ENCODE measurements around the gene PPP4R1.

PPP4R1 gene

GRCh38 chr18:9596226-9596625 is 18.1 kb downstream of the PPP4R1 start:
- no peak for FAIRE-seq

GRCh38 chr18:9594823-9595596 is 19.3 kb downstream of the PPP4R1 start:
- no peak for DNase-seq (ENCODE audit: insufficient read length, low spot score)
- peak; percentile 83 for FAIRE-seq

More at GRCh38 chr18:9596226-9596625, 18.1 kb downstream of the PPP4R1 start:
- DNase-seq (ENCODE audit: insufficient read length, low spot score) = no peak

- no peak for DNase-seq (ENCODE audit: insufficient read length, low spot score)
- no peak for FAIRE-seq
These were observed 26.4 kb downstream of the PPP4R1 start for GRCh38 chr18:9587924-9588323.

- no peak for DNase-seq (ENCODE audit: insufficient read length, low spot score)
- no peak for FAIRE-seq
These were observed 27.5 kb downstream of the PPP4R1 start for GRCh38 chr18:9586814-9587213.

GRCh38 chr18:9581667-9582066 is 32.7 kb downstream of the PPP4R1 start:
- FAIRE-seq = no peak
- no peak for DNase-seq (ENCODE audit: insufficient read length, low spot score)

- no peak for FAIRE-seq
- no peak for DNase-seq (ENCODE audit: insufficient read length, low spot score)
These were observed 36.1 kb downstream of the PPP4R1 start for GRCh38 chr18:9578306-9578705.

GRCh38 chr18:9577361-9577760 is 37.0 kb downstream of the PPP4R1 start:
- DNase-seq (ENCODE audit: insufficient read length, low spot score) = no peak
- FAIRE-seq = no peak

GRCh38 chr18:9575558-9575957 is 38.8 kb downstream of the PPP4R1 start:
- no peak for DNase-seq (ENCODE audit: insufficient read length, low spot score)

GRCh38 chr18:9574473-9575115 is 39.8 kb downstream of the PPP4R1 start:
- no peak for DNase-seq (ENCODE audit: insufficient read length, low spot score)
- FAIRE-seq = no peak

More at GRCh38 chr18:9575558-9575957, 38.8 kb downstream of the PPP4R1 start:
- no peak for FAIRE-seq

- FAIRE-seq (no peak), DNase-seq (ENCODE audit: insufficient read length, low spot score) (no peak)
These were observed 42.8 kb downstream of the PPP4R1 start for GRCh38 chr18:9571546-9571945.

- FAIRE-seq = no peak
- no peak for DNase-seq (ENCODE audit: insufficient read length, low spot score)
These were observed 44.1 kb downstream of the PPP4R1 start for GRCh38 chr18:9570255-9570654.

GRCh38 chr18:9569178-9569577 is 45.2 kb downstream of the PPP4R1 start:
- DNase-seq (ENCODE audit: insufficient read length, low spot score) = no peak
- FAIRE-seq = no peak

- no peak for FAIRE-seq
- no peak for DNase-seq (ENCODE audit: insufficient read length, low spot score)
These were observed 46.2 kb downstream of the PPP4R1 start for GRCh38 chr18:9568186-9568585.

- FAIRE-seq = no peak
- DNase-seq (ENCODE audit: insufficient read length, low spot score) = no peak
These were observed 49.0 kb downstream of the PPP4R1 start for GRCh38 chr18:9565407-9565806.

- FAIRE-seq = no peak
- DNase-seq (ENCODE audit: insufficient read length, low spot score) = no peak
These were observed 51.0 kb downstream of the PPP4R1 start for GRCh38 chr18:9563331-9563730.

GRCh38 chr18:9562584-9562983 is 51.8 kb downstream of the PPP4R1 start:
- no peak for FAIRE-seq
- no peak for DNase-seq (ENCODE audit: insufficient read length, low spot score)

- FAIRE-seq (no peak), DNase-seq (ENCODE audit: insufficient read length, low spot score) (no peak)
These were observed 52.6 kb downstream of the PPP4R1 start for GRCh38 chr18:9561759-9562158.

GRCh38 chr18:9559253-9559652 is 55.1 kb downstream of the PPP4R1 start:
- DNase-seq (ENCODE audit: insufficient read length, low spot score) (no peak), FAIRE-seq (no peak)

- no peak for FAIRE-seq
- no peak for DNase-seq (ENCODE audit: insufficient read length, low spot score)
These were observed 55.8 kb downstream of the PPP4R1 start for GRCh38 chr18:9558387-9559064.

GRCh38 chr18:9557250-9557943 is 57.0 kb downstream of the PPP4R1 start:
- FAIRE-seq = peak; percentile 26
- DNase-seq (ENCODE audit: insufficient read length, low spot score) = no peak

GRCh38 chr18:9552616-9553015 is 61.7 kb downstream of the PPP4R1 start:
- FAIRE-seq (no peak), DNase-seq (ENCODE audit: insufficient read length, low spot score) (no peak)

All from GM19239 (cell line).